HEK293 (cell line): ENCODE results near the gene ATP6V0A1.

Experiments used
- GFI1B ChIP-seq: fragments of 450-650 bp; formaldehyde crosslinking; IDR thresholded peaks from 2 replicates; pipeline ENCODE4 v1.5.1; 2016; ENCODE audit warnings: missing biosample characterization, missing genetic modification characterization
- GLI4 ChIP-seq: fragments of 450-650 bp; formaldehyde crosslinking; IDR thresholded peaks from 2 replicates; pipeline ENCODE4 v1.5.1; 2016; ENCODE audit warnings: missing biosample characterization, missing genetic modification characterization
- KLF10 ChIP-seq: fragments of 450-650 bp; IDR thresholded peaks from 2 replicates; pipeline ENCODE4 v1.5.1; 2018; ENCODE audit warnings: missing biosample characterization, mild to moderate bottlenecking, missing genetic modification characterization
- KLF16 ChIP-seq: fragments of 450-650 bp; formaldehyde crosslinking; IDR thresholded peaks from 2 replicates; pipeline ENCODE4 v1.5.1; 2017; ENCODE audit warnings: missing biosample characterization, missing genetic modification characterization
- SALL2 ChIP-seq: fragments of 450-650 bp; formaldehyde crosslinking; IDR thresholded peaks from 2 replicates; pipeline ENCODE4 v1.5.0; 2017; ENCODE audit warnings: missing biosample characterization, mild to moderate bottlenecking, missing genetic modification characterization, borderline replicate concordance
- SP7 ChIP-seq: fragments of 450-650 bp; formaldehyde crosslinking; IDR thresholded peaks from 2 replicates; pipeline ENCODE4 v1.5.1; 2016; ENCODE audit warnings: missing biosample characterization, missing genetic modification characterization
- ZBTB20 ChIP-seq: fragments of 450-650 bp; formaldehyde crosslinking; IDR thresholded peaks from 2 replicates; pipeline ENCODE4 v1.5.1; 2016; ENCODE audit warnings: missing biosample characterization, missing genetic modification characterization
- ZBTB7A ChIP-seq: fragments of 450-650 bp; formaldehyde crosslinking; IDR thresholded peaks from 2 replicates; pipeline ENCODE4 v1.5.1; 2016; ENCODE audit warnings: low read depth, missing biosample characterization, missing genetic modification characterization
- ZFP3 ChIP-seq: fragments of 450-650 bp; formaldehyde crosslinking; IDR thresholded peaks from 2 replicates; pipeline ENCODE4 v1.5.1; 2016; ENCODE audit warnings: low read depth, missing biosample characterization, missing genetic modification characterization
- ZNF112 ChIP-seq: fragments of 450-650 bp; formaldehyde crosslinking; IDR thresholded peaks from 2 replicates; pipeline ENCODE4 v1.5.0; 2017; ENCODE audit warnings: missing biosample characterization, missing genetic modification characterization
- ZNF146 ChIP-seq: fragments of 450-650 bp; formaldehyde crosslinking; IDR thresholded peaks from 2 replicates; pipeline ENCODE4 v1.5.1; 2016; ENCODE audit warnings: missing biosample characterization, missing genetic modification characterization
- ZNF157 ChIP-seq: fragments of 450-650 bp; formaldehyde crosslinking; IDR thresholded peaks from 2 replicates; pipeline ENCODE4 v1.5.1; 2016; ENCODE audit warnings: missing biosample characterization, missing genetic modification characterization
- ZNF16 ChIP-seq: fragments of 450-650 bp; formaldehyde crosslinking; IDR thresholded peaks from 2 replicates; pipeline ENCODE4 v1.5.1; 2016; ENCODE audit warnings: low read depth, missing biosample characterization, missing genetic modification characterization
- ZNF214 ChIP-seq: fragments of 450-650 bp; formaldehyde crosslinking; IDR thresholded peaks from 2 replicates; pipeline ENCODE4 v1.5.1; 2017; ENCODE audit warnings: missing biosample characterization, mild to moderate bottlenecking, missing genetic modification characterization, borderline replicate concordance
- ZNF221 ChIP-seq: fragments of 450-650 bp; formaldehyde crosslinking; IDR thresholded peaks from 2 replicates; pipeline ENCODE4 v1.5.1; 2017; ENCODE audit warnings: missing biosample characterization, missing genetic modification characterization, borderline replicate concordance
- ZNF23 ChIP-seq: fragments of 450-650 bp; formaldehyde crosslinking; IDR thresholded peaks from 2 replicates; pipeline ENCODE4 v1.5.1; 2016; ENCODE audit warnings: missing biosample characterization, missing genetic modification characterization, borderline replicate concordance
- ZNF239 ChIP-seq: fragments of 450-650 bp; formaldehyde crosslinking; IDR thresholded peaks from 2 replicates; pipeline ENCODE4 v1.5.1; 2016; ENCODE audit warnings: missing biosample characterization, missing genetic modification characterization
- ZNF394 ChIP-seq: fragments of 450-650 bp; formaldehyde crosslinking; IDR thresholded peaks from 2 replicates; pipeline ENCODE4 v1.5.1; 2016; ENCODE audit warnings: missing biosample characterization, missing genetic modification characterization, mild to moderate bottlenecking, moderate library complexity, borderline replicate concordance
- ZNF555 ChIP-seq: fragments of 450-650 bp; formaldehyde crosslinking; conservative IDR thresholded peaks from 2 replicates; pipeline ENCODE4 v1.5.1; 2017; ENCODE audit warnings: missing biosample characterization, mild to moderate bottlenecking, missing genetic modification characterization, inconsistent platforms
- ZNF596 ChIP-seq: fragments of 450-650 bp; IDR thresholded peaks from 2 replicates; pipeline ENCODE4 v1.5.0; 2018; ENCODE audit warnings: missing biosample characterization, mild to moderate bottlenecking, missing genetic modification characterization, moderate library complexity
- ZNF654 ChIP-seq: fragments of 450-650 bp; formaldehyde crosslinking; IDR thresholded peaks from 2 replicates; pipeline ENCODE4 v1.5.1; 2016; ENCODE audit warnings: low read depth, missing biosample characterization, missing genetic modification characterization
- ZNF664 ChIP-seq: fragments of 450-650 bp; formaldehyde crosslinking; IDR thresholded peaks from 2 replicates; pipeline ENCODE4 v1.5.1; 2016; ENCODE audit warnings: missing biosample characterization, missing genetic modification characterization
- ZNF670 ChIP-seq: fragments of 450-650 bp; formaldehyde crosslinking; IDR thresholded peaks from 2 replicates; pipeline ENCODE4 v1.5.1; 2016; ENCODE audit warnings: missing biosample characterization, missing genetic modification characterization, low read depth
- ZNF76 ChIP-seq: fragments of 450-650 bp; formaldehyde crosslinking; IDR thresholded peaks from 2 replicates; pipeline ENCODE4; 2016; ENCODE audit warnings: low read depth, missing biosample characterization, missing genetic modification characterization, borderline replicate concordance
- ZNF792 ChIP-seq: fragments of 450-650 bp; formaldehyde crosslinking; IDR thresholded peaks from 2 replicates; pipeline ENCODE4 v1.5.1; 2016; ENCODE audit warnings: missing biosample characterization, missing genetic modification characterization
- ZSCAN23 ChIP-seq: fragments of 450-650 bp; formaldehyde crosslinking; IDR thresholded peaks from 2 replicates; pipeline ENCODE4 v1.5.1; 2016; ENCODE audit warnings: missing biosample characterization, missing genetic modification characterization
- ZXDB ChIP-seq: fragments of 450-650 bp; formaldehyde crosslinking; IDR thresholded peaks from 2 replicates; pipeline ENCODE4 v1.5.1; 2016; ENCODE audit warnings: missing biosample characterization, missing genetic modification characterization
- TF ChIP-seq, protein P1 (sequence below): fragments of 450-650 bp; formaldehyde crosslinking; IDR thresholded peaks from 2 replicates; pipeline ENCODE4 v1.5.1; 2016; ENCODE audit warnings: missing biosample characterization, missing genetic modification characterization
- TF ChIP-seq, protein P2 (sequence below): sonication (generic); formaldehyde crosslinking; IDR thresholded peaks from 2 replicates; pipeline ENCODE4 v1.8.1; 2022; ENCODE audit warnings: mild to moderate bottlenecking, moderate library complexity, missing genetic modification reagents
- TF ChIP-seq, protein P3 (sequence below): fragments of 450-650 bp; IDR thresholded peaks from 2 replicates; pipeline ENCODE4 v1.5.1; 2018; ENCODE audit warnings: missing biosample characterization, mild to moderate bottlenecking, missing genetic modification characterization
- TF ChIP-seq, protein P4 (sequence below): fragments of 450-650 bp; formaldehyde crosslinking; IDR thresholded peaks from 2 replicates; pipeline ENCODE4 v1.5.0; 2017; ENCODE audit warnings: missing biosample characterization, missing genetic modification characterization, borderline replicate concordance
- TF ChIP-seq, protein P5 (sequence below): fragments of 450-650 bp; formaldehyde crosslinking; IDR thresholded peaks from 2 replicates; pipeline ENCODE4 v1.5.1; 2017; ENCODE audit warnings: missing biosample characterization, missing genetic modification characterization

The ATP6V0A1 gene

DNA sequence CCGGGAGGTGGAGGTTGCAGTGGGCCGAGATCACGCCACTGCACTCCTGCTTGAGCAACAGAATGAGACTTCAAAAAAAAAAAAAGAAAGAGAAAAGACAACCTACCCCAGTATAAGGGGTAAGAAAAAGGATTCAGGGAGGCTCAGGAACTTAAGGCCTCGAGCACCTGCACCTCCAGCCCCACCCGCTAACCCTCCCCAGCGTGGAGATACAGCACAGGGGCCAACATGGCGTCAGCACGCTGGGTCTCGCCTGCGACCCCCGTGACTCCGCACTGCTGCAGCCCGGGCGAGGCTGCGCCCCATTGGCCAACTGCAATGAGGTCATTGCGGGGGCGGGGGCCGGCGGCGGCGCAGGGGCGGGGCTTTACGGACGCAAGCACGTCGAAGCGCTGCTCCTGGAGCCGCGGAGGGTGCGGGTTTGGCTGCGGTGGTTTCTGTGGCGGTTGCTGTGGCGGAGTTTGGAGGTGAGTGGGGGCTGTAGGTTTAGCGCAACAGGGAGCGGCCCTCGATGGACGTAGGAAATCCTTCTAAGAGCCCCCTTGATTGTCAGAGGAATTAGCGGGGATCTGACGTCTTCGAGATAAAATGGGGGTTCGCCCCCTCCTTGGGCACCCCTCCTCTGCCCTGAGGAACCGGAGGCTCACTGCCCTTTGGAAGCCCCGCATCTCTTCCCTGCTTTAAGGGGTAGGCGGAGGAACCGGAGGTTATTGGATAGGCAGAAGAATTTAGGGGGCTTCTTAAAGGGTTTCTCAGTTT is at the start of gene ATP6V0A1 (continued):
- TF ChIP-seq ZNF112 (tag by site-specific recombination): no peak
- TF ChIP-seq ZBTB7A: peak; percentile 64
- no peak for TF ChIP-seq ZNF146 (tag by site-specific recombination)
- no peak for TF ChIP-seq ZNF214 (tag by site-specific recombination)
- TF ChIP-seq, protein P1, sequence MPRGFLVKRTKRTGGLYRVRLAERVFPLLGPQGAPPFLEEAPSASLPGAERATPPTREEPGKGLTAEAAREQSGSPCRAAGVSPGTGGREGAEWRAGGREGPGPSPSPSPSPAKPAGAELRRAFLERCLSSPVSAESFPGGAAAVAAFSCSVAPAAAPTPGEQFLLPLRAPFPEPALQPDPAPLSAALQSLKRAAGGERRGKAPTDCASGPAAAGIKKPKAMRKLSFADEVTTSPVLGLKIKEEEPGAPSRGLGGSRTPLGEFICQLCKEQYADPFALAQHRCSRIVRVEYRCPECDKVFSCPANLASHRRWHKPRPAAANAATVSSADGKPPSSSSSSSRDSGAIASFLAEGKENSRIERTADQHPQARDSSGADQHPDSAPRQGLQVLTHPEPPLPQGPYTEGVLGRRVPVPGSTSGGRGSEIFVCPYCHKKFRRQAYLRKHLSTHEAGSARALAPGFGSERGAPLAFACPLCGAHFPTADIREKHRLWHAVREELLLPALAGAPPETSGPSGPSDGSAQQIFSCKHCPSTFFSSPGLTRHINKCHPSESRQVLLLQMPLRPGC (tag by site-specific recombination): no peak
- TF ChIP-seq ZNF239 (tag by site-specific recombination): no peak
- TF ChIP-seq ZNF23: no peak
- TF ChIP-seq, protein P2, sequence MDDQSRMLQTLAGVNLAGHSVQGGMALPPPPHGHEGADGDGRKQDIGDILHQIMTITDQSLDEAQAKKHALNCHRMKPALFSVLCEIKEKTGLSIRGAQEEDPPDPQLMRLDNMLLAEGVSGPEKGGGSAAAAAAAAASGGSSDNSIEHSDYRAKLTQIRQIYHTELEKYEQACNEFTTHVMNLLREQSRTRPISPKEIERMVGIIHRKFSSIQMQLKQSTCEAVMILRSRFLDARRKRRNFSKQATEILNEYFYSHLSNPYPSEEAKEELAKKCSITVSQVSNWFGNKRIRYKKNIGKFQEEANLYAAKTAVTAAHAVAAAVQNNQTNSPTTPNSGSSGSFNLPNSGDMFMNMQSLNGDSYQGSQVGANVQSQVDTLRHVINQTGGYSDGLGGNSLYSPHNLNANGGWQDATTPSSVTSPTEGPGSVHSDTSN: 0 out of 2 replicates have a peak, but pooled peaks have one; percentile 31
- TF ChIP-seq ZNF670 (tag by site-specific recombination): no peak
- TF ChIP-seq ZFP3 (tag by site-specific recombination): no peak
- no peak for TF ChIP-seq SALL2 (tag by site-specific recombination)
- no peak for TF ChIP-seq ZNF16 (tag by site-specific recombination)
- TF ChIP-seq, protein P3, sequence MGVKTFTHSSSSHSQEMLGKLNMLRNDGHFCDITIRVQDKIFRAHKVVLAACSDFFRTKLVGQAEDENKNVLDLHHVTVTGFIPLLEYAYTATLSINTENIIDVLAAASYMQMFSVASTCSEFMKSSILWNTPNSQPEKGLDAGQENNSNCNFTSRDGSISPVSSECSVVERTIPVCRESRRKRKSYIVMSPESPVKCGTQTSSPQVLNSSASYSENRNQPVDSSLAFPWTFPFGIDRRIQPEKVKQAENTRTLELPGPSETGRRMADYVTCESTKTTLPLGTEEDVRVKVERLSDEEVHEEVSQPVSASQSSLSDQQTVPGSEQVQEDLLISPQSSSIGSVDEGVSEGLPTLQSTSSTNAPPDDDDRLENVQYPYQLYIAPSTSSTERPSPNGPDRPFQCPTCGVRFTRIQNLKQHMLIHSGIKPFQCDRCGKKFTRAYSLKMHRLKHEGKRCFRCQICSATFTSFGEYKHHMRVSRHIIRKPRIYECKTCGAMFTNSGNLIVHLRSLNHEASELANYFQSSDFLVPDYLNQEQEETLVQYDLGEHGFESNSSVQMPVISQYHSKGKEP (tag by site-specific recombination): peak; percentile 41; the same call in 1 of the 2 replicates
- no peak for TF ChIP-seq ZNF221 (tag by site-specific recombination)
- TF ChIP-seq ZNF394 (tag by site-specific recombination): peak; percentile 61
- no peak for TF ChIP-seq ZNF654 (tag by site-specific recombination)
- no peak; the same call in 1 of the 2 replicates for TF ChIP-seq ZNF76 (tag by site-specific recombination)
- TF ChIP-seq ZSCAN23: no peak; the same call in 1 of the 2 replicates
- no peak; the same call in 1 of the 2 replicates for TF ChIP-seq KLF10 (tag by site-specific recombination)
- no peak for TF ChIP-seq GLI4 (tag by site-specific recombination)
- TF ChIP-seq SP7: peak; percentile 58
- TF ChIP-seq, protein P4, sequence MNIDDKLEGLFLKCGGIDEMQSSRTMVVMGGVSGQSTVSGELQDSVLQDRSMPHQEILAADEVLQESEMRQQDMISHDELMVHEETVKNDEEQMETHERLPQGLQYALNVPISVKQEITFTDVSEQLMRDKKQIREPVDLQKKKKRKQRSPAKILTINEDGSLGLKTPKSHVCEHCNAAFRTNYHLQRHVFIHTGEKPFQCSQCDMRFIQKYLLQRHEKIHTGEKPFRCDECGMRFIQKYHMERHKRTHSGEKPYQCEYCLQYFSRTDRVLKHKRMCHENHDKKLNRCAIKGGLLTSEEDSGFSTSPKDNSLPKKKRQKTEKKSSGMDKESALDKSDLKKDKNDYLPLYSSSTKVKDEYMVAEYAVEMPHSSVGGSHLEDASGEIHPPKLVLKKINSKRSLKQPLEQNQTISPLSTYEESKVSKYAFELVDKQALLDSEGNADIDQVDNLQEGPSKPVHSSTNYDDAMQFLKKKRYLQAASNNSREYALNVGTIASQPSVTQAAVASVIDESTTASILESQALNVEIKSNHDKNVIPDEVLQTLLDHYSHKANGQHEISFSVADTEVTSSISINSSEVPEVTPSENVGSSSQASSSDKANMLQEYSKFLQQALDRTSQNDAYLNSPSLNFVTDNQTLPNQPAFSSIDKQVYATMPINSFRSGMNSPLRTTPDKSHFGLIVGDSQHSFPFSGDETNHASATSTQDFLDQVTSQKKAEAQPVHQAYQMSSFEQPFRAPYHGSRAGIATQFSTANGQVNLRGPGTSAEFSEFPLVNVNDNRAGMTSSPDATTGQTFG: no peak
- peak; percentile 80 for TF ChIP-seq ZXDB
- no peak for TF ChIP-seq ZNF555
- TF ChIP-seq ZNF157: no peak
- no peak for TF ChIP-seq GFI1B (tag by site-specific recombination)
- peak; percentile 17; the same call in 1 of the 2 replicates for TF ChIP-seq ZBTB20
- TF ChIP-seq ZNF596 (tag by site-specific recombination): no peak
- 0 out of 2 replicates have a peak, but pooled peaks have one; percentile 31 for TF ChIP-seq KLF16 (tag by site-specific recombination)
- TF ChIP-seq, protein P5, sequence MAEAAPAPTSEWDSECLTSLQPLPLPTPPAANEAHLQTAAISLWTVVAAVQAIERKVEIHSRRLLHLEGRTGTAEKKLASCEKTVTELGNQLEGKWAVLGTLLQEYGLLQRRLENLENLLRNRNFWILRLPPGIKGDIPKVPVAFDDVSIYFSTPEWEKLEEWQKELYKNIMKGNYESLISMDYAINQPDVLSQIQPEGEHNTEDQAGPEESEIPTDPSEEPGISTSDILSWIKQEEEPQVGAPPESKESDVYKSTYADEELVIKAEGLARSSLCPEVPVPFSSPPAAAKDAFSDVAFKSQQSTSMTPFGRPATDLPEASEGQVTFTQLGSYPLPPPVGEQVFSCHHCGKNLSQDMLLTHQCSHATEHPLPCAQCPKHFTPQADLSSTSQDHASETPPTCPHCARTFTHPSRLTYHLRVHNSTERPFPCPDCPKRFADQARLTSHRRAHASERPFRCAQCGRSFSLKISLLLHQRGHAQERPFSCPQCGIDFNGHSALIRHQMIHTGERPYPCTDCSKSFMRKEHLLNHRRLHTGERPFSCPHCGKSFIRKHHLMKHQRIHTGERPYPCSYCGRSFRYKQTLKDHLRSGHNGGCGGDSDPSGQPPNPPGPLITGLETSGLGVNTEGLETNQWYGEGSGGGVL (tag by site-specific recombination): peak; percentile 59
- TF ChIP-seq ZNF792 (tag by site-specific recombination): no peak
- TF ChIP-seq ZNF664 (tag by site-specific recombination): no peak
